GM12878 (cell line): ENCODE data around the gene GATA3. TPM values are rescaled to one million over a fixed set of nuclear protein-coding genes. Genes with fewer than 3 reads are reported as not detected.

Experiments
- ATAC-seq: fragments of 200-7000 bp; cut with Tn5 transposase; 3 replicates; pipeline ENCODE4 v1.9.1; 2020; ENCODE audit warnings: mild to moderate bottlenecking, moderate library complexity
- BruUV-seq: library from RNA; stranded (reverse); fragments of 400-500 nt; replicated peaks from 2 replicates; lab custom pipeline; 2021; lab: Mats Ljungman, UMichigan
- CTCF ChIA-PET: fragments of 300-600 bp; sonication (Branson Sonifier 250); formaldehyde crosslinking; extraction: SDS; loops from one replicate; lab custom pipeline; 2021; ENCODE audit warnings: inconsistent platforms; lab: Yijun Ruan, JAX
- POLR2A ChIA-PET: fragments of 350-600 bp; formaldehyde crosslinking; extraction: SDS; loops from one replicate; lab custom pipeline; 2021; ENCODE audit warnings: inconsistent platforms; lab: Charles Lee
- RAD21 ChIA-PET: fragments of 300-600 bp; sonication (Branson Sonifier 250); formaldehyde crosslinking; loops from one replicate; lab custom pipeline; 2023; ENCODE audit warnings: antibody characterized with exemption; ENCODE audit not compliant: unreplicated experiment; lab: Charles Lee
- SMC1A ChIA-PET: fragments of 300-600 bp; sonication (Branson Sonifier 250); formaldehyde crosslinking; loops from one replicate; lab custom pipeline; 2023; ENCODE audit not compliant: unreplicated experiment, uncharacterized antibody; lab: Charles Lee
- DNase-seq: peaks from one replicate; pipeline ENCODE4 v3.0.0-alpha.2; 2011; ENCODE audit warnings: low read depth, low spot score
- FAIRE-seq: peaks from 3 replicates; lab custom pipeline; 2011; peaks lifted over from hg19 to GRCh38; lab: Jason Lieb, UNC
- H2AFZ ChIP-seq: 2 replicates; pipeline ENCODE4 v1.6.0; 2011; ENCODE audit warnings: low read depth, low read length, control low read depth; ENCODE audit not compliant: control insufficient read depth
- H3K27ac ChIP-seq: 2 replicates; pipeline ENCODE4 v1.5.1; 2011; ENCODE audit warnings: control low read depth; ENCODE audit not compliant: control insufficient read depth, insufficient read depth
- H3K27me3 ChIP-seq, 2 experiments: replicated peaks in 1 of 2; 2 replicates each; pipeline versions ENCODE4 v1.6.0 to v1.6.1; 2011; ENCODE audit warnings: low read length in 1 of 2; ENCODE audit not compliant: control insufficient read depth in 2 of 2, insufficient read depth in 2 of 2
- H3K36me3 ChIP-seq, 2 experiments: 2 replicates each; pipeline ENCODE4 v1.5.1; 2011; ENCODE audit warnings: low read length in 1 of 2; ENCODE audit not compliant: control insufficient read depth in 2 of 2, insufficient read depth in 2 of 2
- H3K4me1 ChIP-seq: 2 replicates; pipeline ENCODE4 v1.6.1; 2011; ENCODE audit warnings: mild to moderate bottlenecking, low read length, moderate library complexity, mixed read lengths; ENCODE audit not compliant: control insufficient read depth, insufficient read depth
- H3K4me2 ChIP-seq: 2 replicates; pipeline ENCODE4 v1.6.0; 2011; ENCODE audit warnings: control low read depth; ENCODE audit not compliant: control insufficient read depth, insufficient read depth
- H3K4me3 ChIP-seq: fragments of 200-600 bp; sonication (generic); 2 replicates; pipeline ENCODE4 v1.5.1; 2016
- H3K79me2 ChIP-seq: 2 replicates; pipeline ENCODE4 v1.6.0; 2011; ENCODE audit warnings: low read length; ENCODE audit not compliant: control insufficient read depth, insufficient read depth
- H3K9ac ChIP-seq: 2 replicates; pipeline ENCODE4 v1.8.0; 2011; ENCODE audit warnings: low read length, control low read depth, mixed read lengths; ENCODE audit not compliant: control insufficient read depth, insufficient read depth
- H3K9me3 ChIP-seq: replicated peaks from 3 replicates; pipeline ENCODE4 v1.5.1; 2011; ENCODE audit warnings: mild to moderate bottlenecking, low read length; ENCODE audit not compliant: control insufficient read depth, insufficient read depth
- H4K20me1 ChIP-seq: 2 replicates; pipeline ENCODE4 v1.6.0; 2011; ENCODE audit not compliant: control insufficient read depth, insufficient read depth
- ATF7 ChIP-seq: fragments of 450-650 bp; IDR thresholded peaks from 2 replicates; pipeline ENCODE4 v1.6.1; 2016; ENCODE audit warnings: low read depth, mild to moderate bottlenecking
- E2F8 ChIP-seq: fragments of 450-650 bp; IDR thresholded peaks from 2 replicates; pipeline ENCODE4 v1.6.1; 2018; ENCODE audit warnings: mild to moderate bottlenecking, low read depth, moderate library complexity; ENCODE audit not compliant: partially characterized antibody
- GATAD2B ChIP-seq: fragments of 450-650 bp; conservative IDR thresholded peaks from 2 replicates; pipeline ENCODE4 v1.6.1; 2017; ENCODE audit warnings: low read depth, mild to moderate bottlenecking, moderate library complexity
- KAT2A ChIP-seq: conservative IDR thresholded peaks from 2 replicates; pipeline ENCODE4 v1.6.1; 2011; ENCODE audit warnings: low read depth, low read length; ENCODE audit not compliant: control insufficient read depth
- NFIC ChIP-seq: IDR thresholded peaks from 2 replicates; pipeline ENCODE4 v1.6.1; 2012; ENCODE audit warnings: low read depth, mild to moderate bottlenecking, inconsistent platforms, low read length, moderate library complexity
- SMAD1 ChIP-seq: fragments of 450-650 bp; IDR thresholded peaks from 2 replicates; pipeline ENCODE4 v1.6.1; 2018; ENCODE audit warnings: mild to moderate bottlenecking, low read depth; ENCODE audit not compliant: partially characterized antibody
- ZNF217 ChIP-seq: fragments of 450-650 bp; IDR thresholded peaks from 2 replicates; pipeline ENCODE4 v1.6.1; 2017; ENCODE audit warnings: antibody characterized with exemption, mild to moderate bottlenecking
- ZNF384 ChIP-seq: IDR thresholded peaks from 2 replicates; pipeline ENCODE4 v1.6.1; 2012; ENCODE audit warnings: low read depth, mild to moderate bottlenecking, low read length, improper control_type of control experiment, borderline replicate concordance
- WGBS: methylation state at CpG from one replicate; pipeline ENCODE4 v1.1.6; 2016; ENCODE audit warnings: low lambda C conversion rate; ENCODE audit not compliant: insufficient replicate concordance, insufficient coverage; ENCODE audit errors: missing lambda C conversion rate; 5-methylcytosine and 5-hydroxymethylcytosine counted together
- in situ Hi-C: fragments of 300-500 bp; cut with MboI; formaldehyde crosslinking; loops from 9 replicates; pipeline ENCODE4 v1.14.3; 2018; ENCODE audit warnings: mixed read lengths
- intact Hi-C: fragments of 100-400 bp; cut with micrococcal nuclease; formaldehyde crosslinking; loops from one replicate; pipeline ENCODE4 v1.14.2; 2022; ENCODE audit not compliant: unreplicated experiment
- polyA plus RNA-seq, 11 experiments: library from polyadenylated mRNA; depleted of rRNA in 4 of 11; unstranded in 6 of 11; stranded (reverse) in 5 of 11; fragments of >200 nt; fragmentation: Nextera tagmentation in 4 of 11; fragmentation: Illumina TruSeq in 1 of 11; extraction: Ambion mirVana in 4 of 11; extraction: Trizol in 1 of 11; gene quantifications; 1 replicate in 1 of 11; 2 replicates in 10 of 11; pipeline versions ENCODE4 v1.2.1 to v1.2.3, GENCODE V29; 2011 to 2016; ENCODE audit warnings: inconsistent platforms in 2 of 11, missing spikeins in 2 of 11, low read depth in 1 of 11
- total RNA-seq, 4 experiments: library from RNA; depleted of rRNA in 3 of 4; stranded (reverse); fragments of >200 nt in 3 of 4; fragmentation: Illumina TruSeq in 1 of 4; extraction: Trizol in 1 of 4; gene quantifications; 2 replicates each; pipeline versions ENCODE4 v1.2.1 to v1.2.3, GENCODE V29; 2013 to 2021
- TF ChIP-seq, protein P1 (sequence below): fragments of 450-650 bp; IDR thresholded peaks from 2 replicates; pipeline ENCODE4 v1.6.1; 2017; ENCODE audit warnings: mild to moderate bottlenecking
- TF ChIP-seq, protein P2 (sequence below): fragments of 450-650 bp; IDR thresholded peaks from 2 replicates; pipeline ENCODE4 v1.6.1; 2017; ENCODE audit warnings: mild to moderate bottlenecking, low read depth, inconsistent platforms; ENCODE audit not compliant: poor library complexity, severe bottlenecking

The GATA3 gene
- total and polyA plus RNA-seq, 10 of the 15 experiments (the other 5 are each of a cell fraction or from before 2014, with no cell fraction given) = 0.08 to 0.80 (median 0.29) TPM

DNA sequence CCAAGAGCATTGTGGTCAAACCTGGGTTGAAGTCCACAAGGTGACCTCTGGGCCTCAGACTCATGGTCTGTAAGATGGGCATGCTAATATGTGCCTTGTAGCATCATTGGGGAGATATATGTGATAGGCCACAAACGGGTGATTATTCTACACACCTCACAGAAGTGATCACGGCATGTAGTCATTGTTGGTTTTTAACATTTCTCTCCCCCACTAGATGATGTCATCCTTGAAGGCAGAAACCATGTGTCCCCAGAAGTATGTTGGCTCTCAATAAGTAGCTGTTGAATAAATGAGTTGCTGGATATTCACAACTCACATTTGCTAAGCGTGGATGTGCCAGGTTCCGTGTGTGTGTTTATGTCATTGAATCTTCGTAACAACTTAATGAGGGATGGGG, 42.4 kb downstream of the GATA3 start:
- no peaks in the 10 kb centered on the region for H3K36me3 ChIP-seq
- H3K79me2 ChIP-seq = no peaks in the 10 kb centered on the region
- 48% methylated on average over 5 of the region's 5 CpGs for WGBS
- TF ChIP-seq, protein P1, sequence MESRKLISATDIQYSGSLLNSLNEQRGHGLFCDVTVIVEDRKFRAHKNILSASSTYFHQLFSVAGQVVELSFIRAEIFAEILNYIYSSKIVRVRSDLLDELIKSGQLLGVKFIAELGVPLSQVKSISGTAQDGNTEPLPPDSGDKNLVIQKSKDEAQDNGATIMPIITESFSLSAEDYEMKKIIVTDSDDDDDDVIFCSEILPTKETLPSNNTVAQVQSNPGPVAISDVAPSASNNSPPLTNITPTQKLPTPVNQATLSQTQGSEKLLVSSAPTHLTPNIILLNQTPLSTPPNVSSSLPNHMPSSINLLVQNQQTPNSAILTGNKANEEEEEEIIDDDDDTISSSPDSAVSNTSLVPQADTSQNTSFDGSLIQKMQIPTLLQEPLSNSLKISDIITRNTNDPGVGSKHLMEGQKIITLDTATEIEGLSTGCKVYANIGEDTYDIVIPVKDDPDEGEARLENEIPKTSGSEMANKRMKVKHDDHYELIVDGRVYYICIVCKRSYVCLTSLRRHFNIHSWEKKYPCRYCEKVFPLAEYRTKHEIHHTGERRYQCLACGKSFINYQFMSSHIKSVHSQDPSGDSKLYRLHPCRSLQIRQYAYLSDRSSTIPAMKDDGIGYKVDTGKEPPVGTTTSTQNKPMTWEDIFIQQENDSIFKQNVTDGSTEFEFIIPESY = no peak
- TF ChIP-seq ZNF384 (no peak), ATF7 (0 out of 2 replicates have a peak, but pooled peaks have one; percentile 13), ZNF217 (no peak), KAT2A (no peak)
- TF ChIP-seq, all 136 proteins: peak for 1
- CTCF ChIA-PET = no interaction called here
- Histone ChIP-seq H3K9me3 (no peaks in the 10 kb centered on the region), H2AFZ (no peak overlapping the region), H3K27ac (no peak overlapping the region), H3K4me3 (no peak overlapping the region), H3K4me2 (no peak overlapping the region), H4K20me1 (no peaks in the 10 kb centered on the region), H3K27me3 (no peaks in the 10 kb centered on the region; a peak in 1 of 4 replicates), H3K9ac (no peak overlapping the region), H3K4me1 (no peaks in the 10 kb centered on the region)
- BruUV-seq = no TSS peak
- SMC1A ChIA-PET = interaction anchor here (1.1 kb wide), 1 partner anchor 36 kb away, joined by 4 read pairs; no protein-coding TSS in a partner anchor
- RAD21 ChIA-PET = no interaction called here
- POLR2A ChIA-PET = no interaction called here
- intact Hi-C loops (no loop called here), in situ Hi-C loops (no loop called here)
- no peak for DNase-seq
- ATAC-seq = no peak
- no peak for FAIRE-seq

DNA sequence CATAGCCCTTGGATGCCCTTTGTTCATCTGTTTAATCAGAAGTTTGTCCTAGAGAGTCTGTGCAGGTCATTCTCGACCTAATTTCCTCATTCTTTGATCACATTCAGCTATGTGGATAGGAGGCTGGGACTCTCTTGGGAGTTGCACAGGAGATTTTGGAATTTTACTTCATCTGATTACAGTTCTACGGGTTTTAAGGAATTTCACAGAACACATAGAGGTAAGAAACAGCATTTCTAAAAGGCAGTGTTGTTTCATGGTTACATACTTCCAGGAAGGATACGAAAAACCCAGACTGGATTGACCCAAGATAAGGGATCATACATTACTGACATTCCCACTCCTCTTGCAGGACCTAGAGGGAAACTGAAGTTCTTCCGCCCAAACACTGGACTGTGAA, 45.9 kb downstream of the GATA3 start:
- in situ Hi-C loops = no loop called here
- peaks cover 12% of the 10 kb centered on the region for H3K4me1 ChIP-seq
- H3K36me3 ChIP-seq = no peaks in the 10 kb centered on the region
- SMC1A ChIA-PET = no interaction called here
- H3K9ac ChIP-seq = no peak overlapping the region
- ATAC-seq (no peak), DNase-seq (no peak), FAIRE-seq (no peak)
- H3K27me3 ChIP-seq = no peaks in the 10 kb centered on the region; a peak in 1 of 4 replicates
- no peaks in the 10 kb centered on the region for H3K9me3 ChIP-seq
- no peak overlapping the region for H3K4me2 ChIP-seq
- H4K20me1 ChIP-seq = no peaks in the 10 kb centered on the region
- WGBS = 45% methylated on average over 4 of the region's 4 CpGs
- RAD21 ChIA-PET = no interaction called here
- CTCF ChIA-PET = no interaction called here
- H2AFZ ChIP-seq = no peak overlapping the region
- intact Hi-C loops = no loop called here
- no peak overlapping the region for H3K27ac ChIP-seq
- no TSS peak for BruUV-seq
- POLR2A ChIA-PET = no interaction called here
- H3K79me2 ChIP-seq = no peaks in the 10 kb centered on the region
- H3K4me3 ChIP-seq = no peak overlapping the region
- TF ChIP-seq E2F8 = no peak
- no peak for TF ChIP-seq SMAD1
- no peak for TF ChIP-seq NFIC
- TF ChIP-seq, protein P2, sequence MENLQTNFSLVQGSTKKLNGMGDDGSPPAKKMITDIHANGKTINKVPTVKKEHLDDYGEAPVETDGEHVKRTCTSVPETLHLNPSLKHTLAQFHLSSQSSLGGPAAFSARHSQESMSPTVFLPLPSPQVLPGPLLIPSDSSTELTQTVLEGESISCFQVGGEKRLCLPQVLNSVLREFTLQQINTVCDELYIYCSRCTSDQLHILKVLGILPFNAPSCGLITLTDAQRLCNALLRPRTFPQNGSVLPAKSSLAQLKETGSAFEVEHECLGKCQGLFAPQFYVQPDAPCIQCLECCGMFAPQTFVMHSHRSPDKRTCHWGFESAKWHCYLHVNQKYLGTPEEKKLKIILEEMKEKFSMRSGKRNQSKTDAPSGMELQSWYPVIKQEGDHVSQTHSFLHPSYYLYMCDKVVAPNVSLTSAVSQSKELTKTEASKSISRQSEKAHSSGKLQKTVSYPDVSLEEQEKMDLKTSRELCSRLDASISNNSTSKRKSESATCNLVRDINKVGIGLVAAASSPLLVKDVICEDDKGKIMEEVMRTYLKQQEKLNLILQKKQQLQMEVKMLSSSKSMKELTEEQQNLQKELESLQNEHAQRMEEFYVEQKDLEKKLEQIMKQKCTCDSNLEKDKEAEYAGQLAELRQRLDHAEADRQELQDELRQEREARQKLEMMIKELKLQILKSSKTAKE = no peak
- TF ChIP-seq GATAD2B = no peak
